ENCODE data around the gene TBC1D3D. TPM values are rescaled to one million over a fixed set of nuclear protein-coding genes. Genes with fewer than 3 reads are reported as not detected.
"Not testable (repeated sequence)": the region's sequence is repeated elsewhere in the genome, so short reads cannot be mapped to it uniquely, and the experiment has no call there.

Gene TBC1D3D
- total RNA-seq: 0.32 TPM in 1 of 2 replicates, not detected in the other

DNA sequence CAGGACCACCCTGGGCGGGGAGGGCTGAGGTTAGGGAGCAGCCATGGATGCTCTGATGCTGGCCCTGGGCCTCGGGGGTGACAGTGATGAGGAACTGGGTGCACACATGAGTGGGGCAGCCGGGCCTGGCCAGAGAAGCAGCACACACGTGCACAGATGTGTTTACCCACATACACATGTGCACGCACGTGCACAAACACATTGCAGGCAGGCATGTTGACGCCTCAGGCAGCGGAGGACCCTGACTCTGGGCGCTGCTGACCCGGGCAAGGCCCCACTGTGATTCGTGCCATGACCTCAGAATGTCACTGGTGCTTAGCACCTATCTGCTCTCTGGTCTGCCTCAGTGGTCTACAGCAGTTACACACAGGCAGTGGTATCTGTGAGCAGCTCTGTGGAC is at the start of gene TBC1D3D:
Gene TBC1D3D, plus strand, starts transcription at position 301 of the 400 bp plus-strand sequence. CDS start 1,585 bp downstream, outside the sequence.
- not testable (repeated sequence) for DNase-seq (ENCODE audit: low read depth, low spot score)

DNA sequence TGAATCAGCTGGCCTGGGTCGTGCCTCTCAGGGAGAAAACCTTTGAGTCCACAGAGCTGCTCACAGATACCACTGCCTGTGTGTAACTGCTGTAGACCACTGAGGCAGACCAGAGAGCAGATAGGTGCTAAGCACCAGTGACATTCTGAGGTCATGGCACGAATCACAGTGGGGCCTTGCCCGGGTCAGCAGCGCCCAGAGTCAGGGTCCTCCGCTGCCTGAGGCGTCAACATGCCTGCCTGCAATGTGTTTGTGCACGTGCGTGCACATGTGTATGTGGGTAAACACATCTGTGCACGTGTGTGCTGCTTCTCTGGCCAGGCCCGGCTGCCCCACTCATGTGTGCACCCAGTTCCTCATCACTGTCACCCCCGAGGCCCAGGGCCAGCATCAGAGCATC is 14.8 kb upstream of the TBC1D3D start, which contains the start of gene TBC1D3L:
Gene TBC1D3L, minus strand, starts transcription at position 101 of the 400 bp plus-strand sequence. CDS start 1,540 bp downstream, outside the sequence.
- DNase-seq (ENCODE audit: low read depth, low spot score): not testable (repeated sequence)

Other genes starting within 250 kb of the TBC1D3D start
- gene TBC1D3K, start 79.6 kb upstream of the TBC1D3D start, total RNA-seq: not detected in 2 replicates
- gene TBC1D3L, start 14.9 kb upstream of the TBC1D3D start, total RNA-seq: 1.0 and 1.2 TPM in 2 replicates
- gene TBC1D3C, start 64.7 kb downstream of the TBC1D3D start, total RNA-seq: 0.39 TPM in 1 of 2 replicates, not detected in the other
- not detected in 2 replicates for gene TBC1D3E, start 124.0 kb downstream of the TBC1D3D start, total RNA-seq
- gene TBC1D3, start 188.6 kb downstream of the TBC1D3D start, total RNA-seq: not detected in 2 replicates